ENCODE data around the gene SH3BP4. TPM values are rescaled to one million over a fixed set of nuclear protein-coding genes. Genes with fewer than 3 reads are reported as not detected.

SH3BP4 gene
- total RNA-seq, 1 donor: 29.9 TPM

- DNase-seq (ENCODE audit: low read depth in 2 of 3, low spot score in 2 of 3): no peak
These were observed 44.5 kb downstream of the SH3BP4 start for GRCh38 chr2:234996069-234996940.

GRCh38 chr2:234996941-234997270, 45.1 kb downstream of the SH3BP4 start:
- DNase-seq (ENCODE audit: low read depth in 2 of 3, low spot score in 2 of 3): no peak

- DNase-seq (ENCODE audit: low read depth in 2 of 3, low spot score in 2 of 3): no peak
These were observed 45.6 kb downstream of the SH3BP4 start for GRCh38 chr2:234997389-234997788.

GRCh38 chr2:234998404-234999211, 46.8 kb downstream of the SH3BP4 start:
- DNase-seq (ENCODE audit: low read depth in 2 of 3, low spot score in 2 of 3): no peak

- DNase-seq (ENCODE audit: low read depth in 2 of 3, low spot score in 2 of 3): peak in 1 of 3 donors; percentile 13
These were observed 48.1 kb downstream of the SH3BP4 start for GRCh38 chr2:234999740-235000425.

- no peak for DNase-seq (ENCODE audit: low read depth in 2 of 3, low spot score in 2 of 3)
These were observed 48.8 kb downstream of the SH3BP4 start for GRCh38 chr2:235000426-235001236.

- DNase-seq (ENCODE audit: low read depth in 2 of 3, low spot score in 2 of 3): no peak
These were observed 49.7 kb downstream of the SH3BP4 start for GRCh38 chr2:235001237-235002133.

GRCh38 chr2:235002198-235003095, 50.6 kb downstream of the SH3BP4 start:
- no peak for DNase-seq (ENCODE audit: low read depth in 2 of 3, low spot score in 2 of 3)

GRCh38 chr2:235003096-235003775, 51.4 kb downstream of the SH3BP4 start:
- no peak for DNase-seq (ENCODE audit: low read depth in 2 of 3, low spot score in 2 of 3)

GRCh38 chr2:235004329-235004903, 52.6 kb downstream of the SH3BP4 start:
- no peak for DNase-seq (ENCODE audit: low read depth in 2 of 3, low spot score in 2 of 3)

- DNase-seq (ENCODE audit: low read depth in 2 of 3, low spot score in 2 of 3): no peak
These were observed 53.2 kb downstream of the SH3BP4 start for GRCh38 chr2:235005023-235005422.

GRCh38 chr2:235005603-235006259, 53.9 kb downstream of the SH3BP4 start:
- DNase-seq (ENCODE audit: low read depth in 2 of 3, low spot score in 2 of 3): no peak

- no peak for DNase-seq (ENCODE audit: low read depth in 2 of 3, low spot score in 2 of 3)
These were observed 54.6 kb downstream of the SH3BP4 start for GRCh38 chr2:235006461-235006860.

GRCh38 chr2:235006986-235007385, 55.2 kb downstream of the SH3BP4 start:
- no peak for DNase-seq (ENCODE audit: low read depth in 2 of 3, low spot score in 2 of 3)

GRCh38 chr2:235007664-235008457, 56.0 kb downstream of the SH3BP4 start:
- no peak for DNase-seq (ENCODE audit: low read depth in 2 of 3, low spot score in 2 of 3)

GRCh38 chr2:235008584-235009044, 56.8 kb downstream of the SH3BP4 start:
- DNase-seq (ENCODE audit: low read depth in 2 of 3, low spot score in 2 of 3): no peak

Data from hematopoietic multipotent progenitor cell (in vitro differentiated cells).